NT2/D1 (cell line): ENCODE measurements around the gene ZNF460.

ENCODE experiments used
- DNase-seq: peaks from one replicate; pipeline ENCODE4 v3.0.0-alpha.2; 2011; ENCODE audit warnings: low read depth, low spot score
- H3K27me3 ChIP-seq: 2 replicates; pipeline ENCODE4 v1.6.0; 2011; ENCODE audit warnings: mild to moderate bottlenecking; ENCODE audit not compliant: insufficient read length, insufficient read depth
- H3K36me3 ChIP-seq: 2 replicates; pipeline ENCODE4 v1.6.1; 2011; ENCODE audit warnings: mild to moderate bottlenecking, low read length, mixed read lengths; ENCODE audit not compliant: insufficient read depth, insufficient read length
- H3K4me1 ChIP-seq: 2 replicates; pipeline ENCODE4 v1.5.1; 2011; ENCODE audit not compliant: insufficient read depth, insufficient read length
- H3K4me3 ChIP-seq: 2 replicates; pipeline ENCODE4 v1.5.1; 2011; ENCODE audit warnings: low read depth; ENCODE audit not compliant: insufficient read length
- H3K9ac ChIP-seq: 2 replicates; pipeline ENCODE4 v1.6.0; 2011; ENCODE audit warnings: low read depth; ENCODE audit not compliant: insufficient read length
- H3K9me3 ChIP-seq: 2 replicates; pipeline ENCODE4 v1.5.1; 2011; ENCODE audit warnings: mild to moderate bottlenecking, low read length; ENCODE audit not compliant: insufficient read depth
- SUZ12 ChIP-seq: IDR thresholded peaks from 2 replicates; pipeline ENCODE4 v1.6.1; 2011; ENCODE audit not compliant: insufficient read length, insufficient read depth; ENCODE audit errors: extremely low read depth
- YY1 ChIP-seq: IDR thresholded peaks from 2 replicates; pipeline ENCODE4 v1.6.1; 2011; ENCODE audit not compliant: insufficient read length, insufficient read depth
- ZNF274 ChIP-seq: IDR thresholded peaks from 2 replicates; pipeline ENCODE4 v1.6.1; 2011; ENCODE audit warnings: mild to moderate bottlenecking, low read depth, low read length

Gene ZNF460

GRCh38 chr19:57280962-57281400 lies 696 bp downstream of the ZNF460 start:
- peak overlapping the region; percentile 95 for H3K9ac ChIP-seq
- H3K36me3 ChIP-seq, result peaks cover 41% of the 10 kb centered on the region
- no peak for DNase-seq
- H3K9me3 ChIP-seq, result no peaks in the 10 kb centered on the region
- H3K27me3 ChIP-seq, result no peaks in the 10 kb centered on the region
- no peak for TF ChIP-seq ZNF274
- no peak for TF ChIP-seq YY1
- no peak for TF ChIP-seq SUZ12
- no peaks in the 10 kb centered on the region for H3K4me1 ChIP-seq
- peak overlapping the region; percentile 93 for H3K4me3 ChIP-seq

- Histone ChIP-seq H3K4me1 (no peaks in the 10 kb centered on the region), H3K27me3 (no peaks in the 10 kb centered on the region), H3K9me3 (no peaks in the 10 kb centered on the region), H3K4me3 (no peak overlapping the region), H3K36me3 (peaks cover 49% of the 10 kb centered on the region), H3K9ac (no peak overlapping the region)
- TF ChIP-seq ZNF274 (no peak), SUZ12 (no peak), YY1 (no peak)
- DNase-seq, result no peak
Observed at GRCh38 chr19:57282011-57282643, 1.8 kb downstream of the ZNF460 start.

GRCh38 chr19:57288373-57288772 lies 8.1 kb downstream of the ZNF460 start:
- Histone ChIP-seq H3K27me3 (no peaks in the 10 kb centered on the region), H3K4me1 (peaks cover 3% of the 10 kb centered on the region), H3K9me3 (no peaks in the 10 kb centered on the region), H3K36me3 (peaks cover 88% of the 10 kb centered on the region), H3K4me3 (no peak overlapping the region), H3K9ac (no peak overlapping the region)
- TF ChIP-seq SUZ12 (no peak), ZNF274 (no peak), YY1 (no peak)
- DNase-seq, result no peak

GRCh38 chr19:57290970-57291369 lies 10.7 kb downstream of the ZNF460 start:
- peaks cover 82% of the 10 kb centered on the region for H3K36me3 ChIP-seq

DNA sequence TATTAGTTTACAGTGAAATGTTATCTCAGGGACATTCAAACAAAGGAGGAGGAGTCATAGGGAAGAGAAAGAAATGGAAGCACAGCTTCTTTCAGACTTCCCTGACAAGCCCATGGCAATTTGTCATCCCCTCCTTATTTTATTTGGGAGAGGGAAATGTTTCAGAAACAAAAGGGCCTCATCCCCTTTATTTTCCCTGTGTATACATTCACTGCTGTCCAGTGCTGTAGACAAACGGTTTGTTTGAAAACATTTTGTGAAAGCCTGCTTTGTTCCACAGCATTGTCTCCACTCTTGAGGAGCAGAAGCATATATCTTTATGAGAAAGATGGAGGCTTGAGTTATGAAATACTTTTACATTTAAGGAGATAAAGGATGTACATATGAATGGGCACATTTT lies 12.3 kb downstream of the ZNF460 start:
- no peak for TF ChIP-seq ZNF274
- no peak for TF ChIP-seq YY1
- TF ChIP-seq SUZ12, result no peak
- no peaks in the 10 kb centered on the region for H3K9me3 ChIP-seq
- H3K4me1 ChIP-seq, result peaks cover 3% of the 10 kb centered on the region
- peaks cover 72% of the 10 kb centered on the region for H3K36me3 ChIP-seq
- H3K27me3 ChIP-seq, result no peaks in the 10 kb centered on the region
- no peak overlapping the region for H3K9ac ChIP-seq
- no peak overlapping the region for H3K4me3 ChIP-seq
- no peak for DNase-seq

More at GRCh38 chr19:57290970-57291369, 10.7 kb downstream of the ZNF460 start:
- no peaks in the 10 kb centered on the region for H3K9me3 ChIP-seq
- DNase-seq, result no peak
- no peak for TF ChIP-seq ZNF274
- no peak for TF ChIP-seq YY1
- no peak for TF ChIP-seq SUZ12
- H3K9ac ChIP-seq, result no peak overlapping the region
- peaks cover 3% of the 10 kb centered on the region for H3K4me1 ChIP-seq
- no peak overlapping the region for H3K4me3 ChIP-seq
- no peaks in the 10 kb centered on the region for H3K27me3 ChIP-seq

DNA sequence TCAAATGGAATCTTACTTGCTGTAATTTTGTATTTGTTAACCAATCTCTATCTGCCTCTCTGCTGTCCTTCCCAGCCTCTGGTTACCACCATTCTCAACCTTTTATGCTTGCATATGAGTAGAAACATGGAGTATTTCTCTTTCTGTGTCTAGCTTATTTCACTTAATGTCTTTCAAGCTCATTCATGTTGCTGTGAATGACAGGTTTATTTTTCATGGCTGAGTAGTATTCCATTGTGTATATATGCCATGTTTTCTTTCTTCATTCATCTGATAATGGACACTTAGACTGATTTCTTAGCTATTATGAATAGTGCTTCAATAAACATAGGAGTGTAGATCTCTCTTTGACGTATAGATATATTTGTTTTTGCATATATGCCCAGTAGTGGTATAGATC lies 13.4 kb downstream of the ZNF460 start:
- Histone ChIP-seq H3K9me3 (no peaks in the 10 kb centered on the region), H3K27me3 (no peaks in the 10 kb centered on the region), H3K36me3 (peaks cover 64% of the 10 kb centered on the region), H3K4me1 (peaks cover 3% of the 10 kb centered on the region), H3K9ac (no peak overlapping the region), H3K4me3 (no peak overlapping the region)
- TF ChIP-seq ZNF274 (no peak), SUZ12 (no peak), YY1 (no peak)
- no peak for DNase-seq

- DNase-seq, result no peak
- TF ChIP-seq ZNF274 (no peak), SUZ12 (no peak), YY1 (no peak)
- Histone ChIP-seq H3K4me1 (peaks cover 7% of the 10 kb centered on the region), H3K36me3 (peaks cover 23% of the 10 kb centered on the region), H3K4me3 (no peak overlapping the region), H3K9ac (no peak overlapping the region), H3K9me3 (no peaks in the 10 kb centered on the region), H3K27me3 (no peaks in the 10 kb centered on the region)
Observed at GRCh38 chr19:57302020-57302465, 21.8 kb downstream of the ZNF460 start.
